Stromal cell of bone marrow (primary cell): ENCODE data around the gene APOL6.
A peak's percentile ranks its signal among the peaks of the same experiment; 100 is the strongest.
"Not testable (repeated sequence)": the region's sequence is repeated elsewhere in the genome, so short reads cannot be mapped to it uniquely, and the experiment has no call there.

Experiments used
- DNase-seq: peaks from one replicate; pipeline ENCODE4 v3.0.0-alpha.2; 2012; ENCODE audit warnings: low read depth

Gene APOL6

DNA sequence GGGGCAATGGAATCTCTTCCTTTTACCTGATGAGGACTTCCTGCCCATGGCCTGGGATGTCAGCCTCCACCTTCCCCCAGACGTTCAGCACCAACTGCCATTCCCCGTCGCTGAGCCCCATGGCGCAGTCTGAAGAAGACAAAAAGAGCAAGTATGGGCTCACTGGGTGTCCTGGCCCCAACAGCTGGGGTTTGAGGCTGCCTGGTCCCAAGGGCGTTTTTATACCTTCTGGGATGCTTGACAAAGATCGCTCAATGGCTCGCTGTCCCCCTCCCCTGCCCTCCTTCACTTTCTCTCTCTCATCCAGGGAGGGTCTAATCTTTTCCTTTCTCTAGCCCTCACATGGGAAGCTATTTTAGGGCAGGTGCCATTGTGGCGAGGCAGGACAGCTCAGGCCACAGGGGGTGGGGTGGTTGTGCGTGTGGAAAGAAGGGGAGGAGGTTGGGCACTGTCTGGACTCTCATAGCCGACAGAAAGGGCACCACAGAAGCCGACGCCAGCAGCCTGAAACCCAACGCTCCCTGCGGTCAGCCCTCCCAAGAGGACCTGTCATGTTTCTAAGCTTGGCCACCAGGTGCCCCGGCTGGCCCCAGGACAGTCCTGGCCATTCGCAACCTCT is 31.0 kb upstream of the APOL6 start, which contains the start of gene MB:
TSS of gene MB (minus strand) at position 193 of the 619 bp plus-strand sequence. CDS start at position 121, 72 bp downstream.
- DNase-seq, result no peak

DNA sequence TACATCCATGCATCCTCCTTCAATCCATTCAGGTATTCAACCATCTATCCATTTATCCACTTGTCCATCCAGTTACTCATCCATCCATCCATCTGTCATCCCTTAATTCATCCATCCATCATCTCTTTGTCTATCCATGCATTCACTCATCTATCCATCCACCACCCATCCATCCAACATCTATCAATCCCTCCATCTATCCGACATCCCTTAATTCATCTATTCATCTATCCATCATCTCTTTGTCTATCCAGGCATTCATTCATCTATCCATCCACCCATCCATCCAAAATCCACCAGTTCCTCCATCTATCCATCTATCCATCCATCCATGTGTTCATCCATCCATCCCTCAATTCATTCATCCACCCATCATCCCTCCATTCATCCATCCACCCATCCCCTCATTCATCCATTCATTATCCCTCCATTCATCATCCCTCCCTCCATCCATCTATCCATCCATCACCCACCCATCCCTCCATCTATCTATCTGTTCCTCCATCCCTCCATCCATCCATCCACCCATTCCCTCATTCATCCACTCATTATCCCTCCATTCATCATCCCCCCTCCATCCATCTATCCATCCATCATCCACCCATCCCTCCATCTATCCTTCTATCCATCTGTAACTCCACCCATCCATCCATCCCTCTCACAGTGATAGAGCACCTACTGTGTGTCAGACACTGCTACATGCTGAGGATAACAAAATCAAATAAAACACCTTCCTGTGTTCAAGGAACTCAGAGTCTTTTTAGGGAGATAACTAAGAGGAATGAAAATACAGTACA is 29.6 kb upstream of the APOL6 start:
- DNase-seq, result no peak

DNA sequence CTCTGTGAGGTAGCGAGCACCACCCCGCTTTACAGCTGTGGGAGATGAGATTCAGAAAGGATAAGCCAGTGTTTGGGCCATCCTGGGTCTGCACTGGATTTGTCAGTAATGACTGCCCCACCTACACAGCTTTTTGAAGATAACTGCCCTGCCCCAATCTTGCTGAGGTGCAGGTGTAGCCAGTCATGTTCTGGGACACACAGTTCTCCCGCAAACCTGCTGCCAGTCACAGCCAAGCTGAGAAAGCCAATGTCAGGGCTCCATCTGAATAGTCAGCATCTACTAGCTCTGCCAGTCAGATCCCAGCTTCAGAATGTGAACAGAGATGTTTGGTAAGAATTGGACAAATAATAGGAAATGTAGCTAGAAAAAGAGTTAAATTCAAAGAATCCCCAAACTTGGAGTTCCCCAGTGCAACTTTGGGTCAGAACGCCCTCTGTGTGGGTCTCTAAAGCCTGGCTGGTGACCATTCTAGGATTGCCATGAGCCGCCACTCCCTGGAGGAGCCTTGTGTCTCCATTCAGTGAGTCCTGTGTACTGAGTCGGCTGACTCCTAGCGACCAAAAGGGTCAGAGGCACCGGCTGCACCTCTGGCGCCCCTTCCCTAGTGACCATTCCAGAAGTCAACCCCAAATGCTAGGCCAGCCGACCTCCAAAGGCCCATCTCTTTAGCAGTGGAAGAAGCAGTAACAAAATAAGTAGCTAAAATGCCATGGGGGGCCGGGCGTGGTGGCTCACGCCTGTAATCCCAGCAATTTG is 28.7 kb upstream of the APOL6 start:
- no peak for DNase-seq

- DNase-seq, result peak; percentile 39
Observed at GRCh38 chr22:35620624-35621251, 27.5 kb upstream of the APOL6 start.

GRCh38 chr22:35621451-35621850 is 26.8 kb upstream of the APOL6 start:
- peak; percentile 30 for DNase-seq

- DNase-seq, result no peak
Observed at GRCh38 chr22:35622191-35622913, 25.9 kb upstream of the APOL6 start.

DNA sequence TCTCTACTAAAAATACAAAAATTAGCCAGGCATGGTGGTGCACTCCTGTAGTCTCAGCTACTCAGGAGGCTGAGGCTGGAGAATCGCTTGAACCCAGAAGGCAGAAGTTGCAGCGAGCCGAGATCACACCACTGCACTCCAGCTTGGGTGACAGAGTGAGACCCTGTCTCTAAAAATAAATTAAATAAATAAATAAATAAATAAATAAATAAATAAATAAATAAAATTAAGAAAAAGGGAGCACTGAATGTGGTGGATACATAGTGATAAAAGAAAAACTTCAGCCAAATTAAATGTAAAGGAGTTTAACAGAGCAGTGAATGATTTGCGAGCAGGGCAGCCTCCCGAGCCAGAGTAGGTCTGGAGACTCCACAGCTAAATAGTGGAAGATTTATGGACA is 24.4 kb upstream of the APOL6 start:
- not testable (repeated sequence) for DNase-seq

DNA sequence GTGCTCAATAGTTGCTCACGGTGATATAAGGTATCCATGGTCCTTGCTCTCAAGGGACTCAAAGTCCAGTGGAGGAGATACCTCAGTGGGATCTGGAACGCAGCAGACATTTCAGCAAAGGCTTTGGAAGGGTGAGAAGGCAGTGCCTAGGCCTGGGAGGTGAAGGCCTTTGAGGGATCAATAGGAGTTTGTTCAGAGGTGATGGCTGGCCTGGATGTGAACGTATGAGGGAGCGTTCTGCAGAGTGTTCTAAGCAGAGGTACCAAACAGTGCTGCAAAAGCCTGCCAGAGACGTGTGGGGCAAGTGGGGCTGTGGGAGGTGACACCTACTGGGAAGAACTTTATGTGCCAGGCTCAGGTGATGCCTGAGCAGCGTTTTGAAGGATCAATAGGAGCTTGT is 23.7 kb upstream of the APOL6 start:
- no peak for DNase-seq

GRCh38 chr22:35625763-35626432 is 22.3 kb upstream of the APOL6 start:
- no peak for DNase-seq

- DNase-seq, result peak; percentile 85
Observed at GRCh38 chr22:35627267-35628041, 20.8 kb upstream of the APOL6 start.

DNA sequence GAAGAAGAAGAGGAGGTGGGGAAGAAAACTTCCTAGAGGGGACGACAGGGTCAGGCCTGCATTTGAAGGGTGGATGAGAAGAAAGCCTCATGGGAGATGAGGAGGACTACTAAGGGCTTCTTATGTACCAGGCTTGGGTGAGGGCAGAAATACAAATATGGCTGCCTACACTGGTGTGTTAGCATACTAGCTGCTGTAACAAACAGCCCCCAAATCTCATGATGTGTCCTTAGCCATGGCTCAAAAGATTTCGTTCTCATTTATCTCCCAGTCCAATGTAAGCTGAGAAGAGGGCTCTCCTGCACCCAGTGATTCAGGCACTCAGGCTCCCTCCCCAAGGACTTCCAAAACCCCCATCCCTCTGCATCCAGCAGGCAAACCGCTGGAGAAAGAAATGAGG is 19.5 kb upstream of the APOL6 start:
- DNase-seq, result no peak

- DNase-seq, result peak; percentile 97
Observed at GRCh38 chr22:35629406-35630216, 18.6 kb upstream of the APOL6 start.

DNA sequence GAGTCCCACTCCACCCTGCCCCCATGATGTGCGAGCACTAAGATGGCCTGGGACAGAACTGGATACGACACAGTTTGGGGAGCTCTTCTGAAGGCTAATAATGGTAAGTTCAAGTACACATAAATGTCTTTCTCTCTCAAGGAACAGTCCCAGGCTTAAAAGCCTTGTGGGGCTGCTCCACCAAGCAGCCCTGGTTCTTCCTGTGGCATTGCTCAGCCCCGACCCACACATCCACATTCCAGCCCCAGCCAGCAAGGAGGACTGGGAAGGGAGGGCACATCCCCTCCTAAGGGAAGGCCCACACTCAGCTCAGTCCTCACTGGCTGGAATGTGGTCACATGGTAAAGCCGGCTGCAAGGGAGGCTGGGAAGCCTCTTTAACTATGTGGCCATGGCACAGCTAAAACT is 17.9 kb upstream of the APOL6 start:
- no peak for DNase-seq

DNA sequence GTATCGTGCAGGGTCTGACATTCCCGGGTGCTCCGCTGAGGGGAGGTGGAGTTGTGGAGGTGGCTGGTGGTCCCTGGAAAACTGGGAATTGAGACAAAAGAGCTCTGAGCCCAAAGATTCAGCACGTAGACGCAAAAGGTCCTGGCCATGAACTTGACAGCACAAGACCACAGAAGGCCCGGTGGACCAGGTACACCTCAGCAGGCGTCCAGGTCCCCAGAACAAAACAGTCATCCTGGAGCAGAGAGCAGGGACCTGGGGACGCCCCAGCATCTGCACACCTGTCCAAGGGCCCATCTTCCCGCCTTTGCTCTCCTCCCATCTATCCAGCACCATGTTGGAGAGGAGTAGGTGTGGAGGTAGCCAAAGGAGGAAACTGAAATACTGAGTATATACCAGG is 17.4 kb upstream of the APOL6 start:
- DNase-seq, result no peak

DNA sequence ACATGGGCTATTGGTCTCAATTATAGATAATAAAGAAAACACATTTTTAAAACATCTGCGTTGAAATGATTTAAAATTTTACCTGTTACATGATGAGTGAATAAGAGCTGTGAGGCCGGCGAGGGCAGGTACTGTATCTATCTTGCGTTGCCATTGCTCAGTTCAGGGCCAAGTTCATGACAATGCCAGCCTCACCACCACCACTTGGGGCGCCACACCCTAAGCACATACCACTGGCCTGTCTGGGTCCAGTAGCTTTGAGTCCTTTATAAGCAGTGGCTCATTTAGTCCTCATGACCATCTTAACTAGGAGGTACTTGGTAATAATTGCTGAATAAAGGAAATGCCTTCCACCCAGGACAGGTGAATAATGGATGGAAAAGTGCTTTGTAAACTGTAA is 16.6 kb upstream of the APOL6 start:
- no peak for DNase-seq

DNA sequence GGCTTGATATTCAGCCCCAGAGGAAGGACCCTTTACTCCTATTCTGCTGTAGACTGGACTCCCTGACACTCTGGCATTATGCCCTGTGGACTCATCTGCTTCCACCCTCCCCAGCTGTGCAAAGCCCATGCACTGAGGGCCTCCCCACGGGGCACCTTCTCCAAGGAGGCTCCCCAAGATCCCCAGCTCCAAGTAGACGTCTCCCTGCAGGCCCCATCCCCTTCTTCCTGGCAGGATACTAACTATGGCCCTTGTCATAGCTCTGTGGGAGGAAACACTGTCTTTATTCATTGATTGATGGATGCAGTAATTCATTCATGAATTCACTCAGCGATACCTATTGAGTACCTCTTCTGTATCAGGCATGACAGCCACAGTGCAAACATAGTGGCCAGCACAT is 15.3 kb upstream of the APOL6 start:
- DNase-seq, result no peak

DNA sequence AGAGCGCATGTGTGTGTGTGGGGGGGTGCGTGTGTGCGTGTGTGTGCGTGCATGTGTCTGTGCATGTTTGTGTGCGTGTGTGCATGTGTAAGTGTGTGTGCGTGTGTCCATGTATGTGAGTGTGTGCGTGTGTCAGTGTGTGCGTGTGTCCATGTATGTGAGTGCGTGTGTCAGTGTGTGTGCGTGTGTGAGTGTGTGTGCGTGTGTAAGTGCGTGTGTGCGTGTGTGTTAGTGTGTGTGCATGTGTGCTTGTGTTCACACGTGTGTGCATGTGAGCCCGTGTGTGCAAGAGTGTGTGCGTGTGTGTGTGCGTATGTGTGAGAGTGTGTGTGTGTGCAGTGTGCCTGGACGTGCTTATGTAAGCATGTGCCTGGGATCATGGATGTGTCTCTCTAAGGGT is 14.7 kb upstream of the APOL6 start:
- no peak for DNase-seq

GRCh38 chr22:35634015-35634414 is 14.2 kb upstream of the APOL6 start:
- DNase-seq, result no peak

- DNase-seq, result no peak
Observed at GRCh38 chr22:35634943-35635540, 13.2 kb upstream of the APOL6 start.
